AG04450 (cell line): ENCODE data around the gene KCNH1. TPM values are rescaled to one million over a fixed set of nuclear protein-coding genes. Genes with fewer than 3 reads are reported as not detected.
"Not testable (repeated sequence)": the region's sequence is repeated elsewhere in the genome, so short reads cannot be mapped to it uniquely, and the experiment has no call there.

Experiments used
- CTCF ChIA-PET: fragments of 300-600, 350-600 bp; formaldehyde crosslinking; extraction: SDS; loops from one replicate; lab custom pipeline; 2022; ENCODE audit warnings: antibody characterized with exemption, inconsistent platforms; lab: Charles Lee
- POLR2A ChIA-PET: fragments of 350-600 bp; formaldehyde crosslinking; extraction: SDS; loops from one replicate; lab custom pipeline; 2021; ENCODE audit warnings: antibody characterized with exemption, inconsistent platforms; lab: Yijun Ruan, JAX
- DNase-seq: peaks from one replicate; pipeline ENCODE4 v3.0.0-alpha.2; 2011; ENCODE audit warnings: low read depth, low spot score
- H3K27ac ChIP-seq: one replicate; pipeline ENCODE4 v1.5.1; 2012; ENCODE audit warnings: low read depth, low read length, control low read depth
- H3K27me3 ChIP-seq: one replicate; pipeline ENCODE4 v1.6.0; 2012; ENCODE audit warnings: low read length; ENCODE audit not compliant: control insufficient read depth, insufficient read depth
- H3K4me3 ChIP-seq: 2 replicates; pipeline ENCODE4 v1.5.1; 2011; ENCODE audit warnings: mild to moderate bottlenecking, low read depth, low read length, control low read depth
- H3K9me3 ChIP-seq: 2 replicates; pipeline ENCODE4 v1.5.1; 2012; ENCODE audit warnings: low read length; ENCODE audit not compliant: control insufficient read depth, insufficient read depth
- CTCF ChIP-seq: IDR thresholded peaks from 2 replicates; pipeline ENCODE4 v1.5.1; 2011; ENCODE audit warnings: low read depth, low read length, control low read depth, inconsistent platforms
- polyA plus RNA-seq: library from polyadenylated mRNA; depleted of rRNA; stranded (reverse); fragments of >200 nt; gene quantifications from 2 replicates; pipeline ENCODE4 v1.2.3, GENCODE V29; 2011

KCNH1 gene
- polyA plus RNA-seq, 1 experiment: 0.31 TPM

GRCh38 chr1:210978316-210978973, 155.5 kb downstream of the KCNH1 start:
- no peaks in the 10 kb centered on the region for H3K27me3 ChIP-seq
- TF ChIP-seq CTCF: no peak

GRCh38 chr1:210951279-210951678, 182.7 kb downstream of the KCNH1 start:
- no peaks in the 10 kb centered on the region for H3K27me3 ChIP-seq
- H3K27ac ChIP-seq: no peak overlapping the region
- no peaks in the 10 kb centered on the region for H3K9me3 ChIP-seq
- DNase-seq: no peak
- no peak for TF ChIP-seq CTCF
- ChIA-PET CTCF (interaction anchor here (0.5 kb wide), 1 partner anchor 198 kb away, joined by 4 read pairs; no protein-coding TSS in a partner anchor), POLR2A (no interaction called here)
- no peak overlapping the region for H3K4me3 ChIP-seq

More at GRCh38 chr1:210978316-210978973, 155.5 kb downstream of the KCNH1 start:
- no peaks in the 10 kb centered on the region for H3K9me3 ChIP-seq
- no peak overlapping the region for H3K4me3 ChIP-seq
- POLR2A ChIA-PET: no interaction called here
- CTCF ChIA-PET: interaction anchor here (1.3 kb wide), 1 partner anchor 28 kb away, joined by 3 read pairs; no protein-coding TSS in a partner anchor
- no peak overlapping the region for H3K27ac ChIP-seq
- no peak for DNase-seq

- POLR2A ChIA-PET, H3K27ac ChIP-seq, H3K27me3 ChIP-seq, H3K4me3 ChIP-seq, H3K9me3 ChIP-seq, DNase-seq: not testable (repeated sequence)
- CTCF ChIA-PET: interaction anchor here (0.6 to 2.2 kb wide), 3 partner anchors 24 to 366 kb away, joined by 3 to 11 read pairs (median 3); no protein-coding TSS in a partner anchor
- TF ChIP-seq CTCF: peak; percentile 58
These were observed 183.9 kb downstream of the KCNH1 start for GRCh38 chr1:210949940-210950546.

GRCh38 chr1:210949489-210949888, 184.5 kb downstream of the KCNH1 start:
- ChIA-PET CTCF (interaction anchor here (0.6 to 2.2 kb wide), 5 partner anchors 25 to 365 kb away, joined by 3 to 11 read pairs (median 3); partner anchors contain the start of gene KCNH1), POLR2A (no interaction called here)
- no peak for TF ChIP-seq CTCF
- no peaks in the 10 kb centered on the region for H3K27me3 ChIP-seq
- H3K4me3 ChIP-seq: no peak overlapping the region
- H3K27ac ChIP-seq: no peak overlapping the region
- H3K9me3 ChIP-seq: no peaks in the 10 kb centered on the region
- DNase-seq: no peak

GRCh38 chr1:210949039-210949438, 184.9 kb downstream of the KCNH1 start:
- Histone ChIP-seq H3K27ac (no peak overlapping the region), H3K9me3 (no peaks in the 10 kb centered on the region), H3K4me3 (no peak overlapping the region), H3K27me3 (no peaks in the 10 kb centered on the region)
- ChIA-PET POLR2A (no interaction called here), CTCF (interaction anchor here (0.6 to 2.2 kb wide), 6 partner anchors 25 to 501 kb away, joined by 3 to 11 read pairs (median 4); partner anchors contain the start of gene KCNH1)
- DNase-seq: no peak
- no peak for TF ChIP-seq CTCF
